Measurements from ENCODE around the gene HP.
A peak's percentile ranks its signal among the peaks of the same experiment; 100 is the strongest.

HP gene

DNA sequence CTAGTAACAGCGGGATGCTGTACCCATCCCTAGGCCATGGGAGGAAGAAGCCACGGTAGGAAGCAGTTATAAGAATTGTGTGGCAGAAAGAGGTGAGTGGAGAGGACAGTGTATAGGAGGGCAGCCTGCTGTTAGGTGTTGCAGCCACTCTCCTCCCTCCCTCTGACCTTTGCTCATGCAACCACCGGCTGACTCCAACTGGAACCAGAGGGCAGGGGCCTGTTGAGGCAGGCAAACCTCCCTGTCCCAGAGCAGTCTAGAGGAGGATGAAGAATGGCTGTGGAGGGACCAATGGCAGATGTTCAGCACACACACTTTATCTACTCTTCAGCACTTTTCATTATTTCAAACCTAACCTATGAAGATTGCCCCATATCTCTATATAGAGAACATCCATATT is 36.9 kb downstream of the HP start:
- DNase-seq (ENCODE audit: low read depth) = no peak

DNA sequence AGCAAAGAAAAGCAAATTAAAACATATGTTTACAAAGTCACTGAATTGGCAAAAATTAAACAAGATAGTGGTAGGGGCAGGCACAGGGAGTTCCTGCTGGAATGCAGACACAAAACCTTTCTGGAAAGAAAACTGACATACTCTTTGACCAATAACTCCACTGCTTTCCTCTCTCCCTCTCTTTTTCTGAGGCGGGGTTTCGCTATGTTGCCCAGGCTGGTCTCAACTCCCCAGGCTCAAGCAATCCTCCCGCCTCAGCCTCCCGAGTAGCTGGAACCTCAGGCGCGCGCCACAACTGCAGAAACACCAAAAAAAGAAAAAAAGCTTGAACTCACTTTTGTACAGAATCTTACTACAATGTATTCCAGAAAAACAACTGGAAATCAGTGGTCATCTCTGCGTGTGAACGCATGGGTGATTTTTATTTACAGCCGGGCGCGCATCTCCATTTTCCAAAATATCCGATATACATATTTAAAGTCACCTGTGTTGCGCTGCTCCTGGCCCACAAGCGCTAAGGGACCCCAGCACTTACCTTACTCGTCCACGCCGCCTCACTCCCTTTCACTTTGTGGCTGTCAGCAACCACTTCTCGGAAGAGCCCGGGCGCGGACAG is 38.6 kb downstream of the HP start:
- peak; percentile 10 for DNase-seq (ENCODE audit: low read depth)

- peak; percentile 98 for DNase-seq (ENCODE audit: low read depth)
Measured at GRCh38 chr16:72093448-72094265, 39.4 kb downstream of the HP start, which contains the start of the genes DHX38 and TXNL4B. DHX38 (plus strand) TSS chr16:72093847; CDS start chr16:72096158, 2,311 bp downstream. TXNL4B (minus strand) TSS chr16:72093620; CDS start chr16:72090749, 2,871 bp downstream.

GRCh38 chr16:72094266-72094610 is 39.9 kb downstream of the HP start:
- DNase-seq (ENCODE audit: low read depth) = no peak

DNA sequence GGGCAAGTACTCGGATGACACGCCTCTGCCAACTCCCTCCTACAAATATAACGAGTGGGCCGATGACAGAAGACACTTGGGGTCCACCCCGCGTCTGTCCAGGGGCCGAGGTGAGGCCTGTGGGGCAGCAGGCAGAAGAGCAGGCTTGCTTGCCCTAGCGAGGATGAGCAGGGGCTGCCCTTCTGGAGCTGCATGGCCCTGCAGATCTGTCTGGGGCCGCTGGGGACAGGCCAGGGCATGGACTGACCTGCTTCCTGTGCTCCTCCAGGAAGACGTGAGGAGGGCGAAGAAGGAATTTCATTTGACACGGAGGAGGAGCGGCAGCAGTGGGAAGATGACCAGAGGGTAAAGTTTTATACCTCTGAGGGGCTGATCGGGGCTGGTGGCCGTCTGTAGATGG is 44.6 kb downstream of the HP start:
- no peak for DNase-seq (ENCODE audit: low read depth)

DNA sequence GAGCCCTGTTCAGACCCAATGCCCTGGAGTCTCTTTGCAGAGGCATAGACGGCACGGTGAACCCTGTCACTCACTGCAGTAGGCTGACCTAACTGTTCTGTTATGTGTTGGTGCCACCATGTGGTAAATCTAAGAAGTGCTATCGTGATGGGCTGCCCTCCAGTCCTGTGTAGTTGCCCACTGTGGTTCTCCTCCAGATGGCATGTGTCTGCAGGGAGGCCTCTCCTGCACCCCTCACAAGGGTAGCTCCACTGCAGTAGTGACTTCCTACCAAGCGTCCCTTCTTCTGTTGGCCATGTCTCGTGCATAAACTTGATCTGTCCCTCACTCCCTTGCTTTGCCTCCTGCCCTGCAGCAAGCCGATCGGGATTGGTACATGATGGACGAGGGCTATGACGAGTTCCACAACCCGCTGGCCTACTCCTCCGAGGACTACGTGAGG is 45.1 kb downstream of the HP start:
- peak; percentile 8 for DNase-seq (ENCODE audit: low read depth)

GRCh38 chr16:72101195-72101594 is 46.9 kb downstream of the HP start:
- DNase-seq (ENCODE audit: low read depth) = no peak

DNA sequence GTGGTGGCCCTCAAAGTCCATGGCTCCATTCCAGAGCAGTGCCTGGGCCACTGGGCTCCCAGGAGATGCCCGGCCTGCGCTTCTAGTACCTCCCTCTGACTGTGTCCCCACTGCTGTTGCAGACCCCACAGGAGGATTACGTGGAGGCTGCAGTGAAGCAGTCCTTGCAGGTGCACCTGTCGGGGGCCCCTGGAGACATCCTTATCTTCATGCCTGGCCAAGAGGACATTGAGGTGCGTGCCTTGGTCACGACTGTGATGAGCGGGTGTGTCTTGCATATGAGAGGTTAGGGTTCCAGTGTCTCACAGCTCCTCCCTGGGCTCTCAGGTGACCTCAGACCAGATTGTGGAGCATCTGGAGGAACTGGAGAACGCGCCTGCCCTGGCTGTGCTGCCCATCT is 50.6 kb downstream of the HP start:
- no peak for DNase-seq (ENCODE audit: low read depth)

GRCh38 chr16:72105978-72106377 is 51.7 kb downstream of the HP start:
- DNase-seq (ENCODE audit: low read depth) = no peak

GRCh38 chr16:72107371-72107770 is 53.1 kb downstream of the HP start:
- no peak for DNase-seq (ENCODE audit: low read depth)

DNA sequence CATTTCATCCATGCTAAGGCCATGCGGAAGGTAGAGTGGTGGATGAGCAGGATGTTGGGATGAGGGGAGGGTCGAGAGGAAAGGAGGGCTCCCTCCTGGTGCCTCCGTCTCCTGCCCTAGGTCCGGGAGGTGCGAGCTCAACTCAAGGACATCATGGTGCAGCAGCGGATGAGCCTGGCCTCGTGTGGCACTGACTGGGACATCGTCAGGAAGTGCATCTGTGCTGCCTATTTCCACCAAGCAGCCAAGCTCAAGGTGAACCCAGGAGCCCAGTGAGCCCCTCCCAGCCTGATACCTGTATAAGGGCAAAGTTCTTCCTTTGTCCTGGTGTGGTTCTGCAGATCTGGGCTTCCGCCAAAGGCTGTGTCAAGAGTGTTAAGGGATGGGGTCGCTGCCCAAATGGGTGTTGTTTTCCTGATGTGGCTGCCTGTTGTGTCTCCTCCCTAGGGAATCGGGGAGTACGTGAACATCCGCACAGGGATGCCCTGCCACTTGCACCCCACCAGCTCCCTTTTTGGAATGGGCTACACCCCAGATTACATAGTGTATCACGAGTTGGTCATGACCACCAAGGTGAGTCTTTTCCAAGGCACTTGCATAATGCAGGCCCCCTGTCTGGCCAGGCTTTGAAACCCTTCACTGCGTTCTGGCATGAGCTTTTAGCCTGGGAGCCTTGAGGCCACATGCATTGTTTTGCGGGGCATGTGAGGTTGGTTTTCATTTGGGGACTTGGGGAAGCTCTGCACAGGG is 54.2 kb downstream of the HP start:
- no peak for DNase-seq (ENCODE audit: low read depth)

GRCh38 chr16:72109300-72109699 is 55.0 kb downstream of the HP start:
- DNase-seq (ENCODE audit: low read depth) = no peak

GRCh38 chr16:72109966-72110530 is 55.7 kb downstream of the HP start:
- no peak for DNase-seq (ENCODE audit: low read depth)

Data from non-pigmented ciliary epithelial cell (primary cell).